ENCODE results near the gene VAMP5. TPM values are rescaled to one million over a fixed set of nuclear protein-coding genes. Genes with fewer than 3 reads are reported as not detected.
"Not testable (repeated sequence)": the region's sequence is repeated elsewhere in the genome, so short reads cannot be mapped to it uniquely, and the experiment has no call there.

Gene VAMP5
- total RNA-seq, 6 donors from 2014 or later: 20.5 to 105 (median 44.0) TPM

DNA sequence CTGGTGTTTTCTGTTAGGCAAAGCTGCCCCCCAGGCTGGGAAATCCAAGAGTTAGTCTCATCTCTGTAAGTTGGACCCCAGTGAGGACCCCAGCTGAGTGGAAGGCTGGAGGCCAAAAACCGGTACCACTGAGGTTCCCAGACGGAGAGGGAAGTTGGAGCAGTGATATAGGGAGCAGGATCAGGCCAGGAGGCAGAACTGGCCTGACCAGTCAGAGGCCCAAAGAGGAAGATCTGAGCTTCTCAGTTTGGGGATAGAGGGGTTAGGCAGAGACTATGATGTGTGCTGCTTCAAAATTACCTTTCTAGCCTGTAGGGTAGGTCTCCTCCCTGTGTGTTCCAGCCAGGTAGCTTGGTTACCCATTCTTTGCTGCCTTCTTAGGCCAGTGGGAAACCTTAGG lies 6.7 kb downstream of the VAMP5 start:
- DNase-seq (no peak), ATAC-seq (ENCODE audit: low FRiP score in 2 of 2) (no peak)
- no peak overlapping the region for H3K4me3 ChIP-seq
- no peaks in the 10 kb centered on the region for H3K27me3 ChIP-seq
- TF ChIP-seq EP300 (IDR thresholded peaks at IDR 0.05) (no peak), POLR2AphosphoS5 (IDR thresholded peaks at IDR 0.05) (no peak), CTCF (IDR thresholded peaks at IDR 0.05) (no peak), POLR2A (IDR thresholded peaks at IDR 0.05) (no peak)
- peaks cover 71 to 79% (median 76%) of the 10 kb centered on the region in 4 donors for H3K4me1 ChIP-seq
- no peaks in the 10 kb centered on the region for H3K9me3 ChIP-seq
- peaks cover 0 to 7% (median 0%) of the 10 kb centered on the region in 4 donors for H3K36me3 ChIP-seq
- WGBS, 2 donors: 32 to 70% methylated on average over 2 of the region's 2 CpGs
- peak overlapping the region; percentile 89 to 97 (median 96) for H3K27ac ChIP-seq

DNA sequence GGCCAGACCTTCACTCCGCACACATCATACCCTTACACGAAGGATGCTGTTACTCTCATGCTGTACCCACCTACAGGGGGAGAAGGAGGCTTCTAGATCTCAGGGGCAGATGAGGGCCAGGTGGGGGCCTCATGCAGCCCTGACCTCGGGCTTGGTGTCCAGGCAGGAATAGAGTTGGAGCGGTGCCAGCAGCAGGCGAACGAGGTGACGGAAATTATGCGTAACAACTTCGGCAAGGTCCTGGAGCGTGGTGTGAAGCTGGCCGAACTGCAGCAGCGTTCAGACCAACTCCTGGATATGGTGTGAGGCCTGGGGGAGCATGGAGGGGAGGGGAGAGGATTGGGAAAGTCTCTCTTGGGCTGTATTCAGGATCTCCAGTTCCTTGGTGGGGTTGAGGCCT lies 7.3 kb downstream of the VAMP5 start:
- Histone ChIP-seq H3K4me1 (peaks cover 70 to 79% (median 76%) of the 10 kb centered on the region in 4 donors), H3K36me3 (peaks cover 0 to 7% (median 0%) of the 10 kb centered on the region in 4 donors), H3K4me3 (no peak overlapping the region), H3K9me3 (no peaks in the 10 kb centered on the region), H3K27me3 (no peaks in the 10 kb centered on the region), H3K27ac (peak overlapping the region; percentile 89 to 97 (median 96))
- ATAC-seq (ENCODE audit: low FRiP score in 2 of 2) (no peak), DNase-seq (no peak)
- 62 to 78% methylated on average over 10 to 12 of the region's 12 CpGs for WGBS, 2 donors
- no peak for TF ChIP-seq POLR2AphosphoS5 (IDR thresholded peaks at IDR 0.05)
- TF ChIP-seq EP300 (IDR thresholded peaks at IDR 0.05): no peak
- TF ChIP-seq POLR2A (IDR thresholded peaks at IDR 0.05): no peak
- no peak for TF ChIP-seq CTCF (IDR thresholded peaks at IDR 0.05)

GRCh38 chr2:85592299-85592698 lies 8.1 kb downstream of the VAMP5 start:
- WGBS, 2 donors: 93% methylated on average over 9 of the region's 9 CpGs
- DNase-seq; ATAC-seq (ENCODE audit: low FRiP score in 2 of 2); H3K9me3 ChIP-seq; H3K4me3 ChIP-seq; H3K27me3 ChIP-seq: not testable (repeated sequence)
- peaks cover 67 to 78% (median 74%) of the 10 kb centered on the region in 4 donors for H3K4me1 ChIP-seq
- peak overlapping the region; percentile 89 to 97 (median 96) for H3K27ac ChIP-seq
- peaks cover 4 to 12% (median 5%) of the 10 kb centered on the region in 4 donors for H3K36me3 ChIP-seq

DNA sequence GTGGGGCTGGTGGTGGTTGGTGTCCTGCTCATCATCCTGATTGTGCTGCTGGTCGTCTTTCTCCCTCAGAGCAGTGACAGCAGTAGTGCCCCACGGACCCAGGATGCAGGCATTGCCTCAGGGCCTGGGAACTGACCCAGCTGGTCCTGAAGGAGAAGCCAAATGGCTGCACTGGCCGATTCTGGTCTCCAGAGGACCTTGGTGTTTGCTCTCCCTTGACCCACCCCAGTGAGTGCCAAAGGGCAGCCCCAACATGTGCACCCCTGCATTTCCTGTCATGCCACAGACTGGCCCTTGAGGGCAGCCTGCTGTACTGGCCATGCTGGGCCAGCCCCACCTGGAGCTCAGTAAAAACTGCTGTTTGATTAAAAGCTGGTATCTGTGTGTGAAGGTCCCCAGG lies 8.8 kb downstream of the VAMP5 start:
- Histone ChIP-seq H3K36me3 (peaks cover 8 to 20% (median 10%) of the 10 kb centered on the region in 4 donors), H3K4me3 (no peak overlapping the region), H3K27me3 (no peaks in the 10 kb centered on the region), H3K27ac (peak overlapping the region; percentile 8 to 97 (median 65)), H3K9me3 (no peaks in the 10 kb centered on the region), H3K4me1 (peaks cover 60 to 71% (median 67%) of the 10 kb centered on the region in 4 donors)
- WGBS, 2 donors: 52 to 86% methylated on average over 1 to 3 of the region's 3 CpGs
- no peak for ATAC-seq (ENCODE audit: low FRiP score in 2 of 2)
- TF ChIP-seq POLR2A (IDR thresholded peaks at IDR 0.05) (no peak), EP300 (IDR thresholded peaks at IDR 0.05) (no peak), CTCF (IDR thresholded peaks at IDR 0.05) (no peak), POLR2AphosphoS5 (IDR thresholded peaks at IDR 0.05) (no peak)
- no peak for DNase-seq

GRCh38 chr2:85594715-85595300 lies 10.6 kb downstream of the VAMP5 start:
- Histone ChIP-seq H3K27ac (peak overlapping the region; percentile 86 to 97 (median 94)), H3K4me1 (peaks cover 42 to 59% (median 49%) of the 10 kb centered on the region in 4 donors), H3K36me3 (peaks cover 9 to 37% (median 23%) of the 10 kb centered on the region in 4 donors), H3K27me3 (no peaks in the 10 kb centered on the region), H3K4me3 (peak overlapping the region; percentile 34 to 88 (median 83)), H3K9me3 (no peaks in the 10 kb centered on the region)
- no peak for ATAC-seq (ENCODE audit: low FRiP score in 2 of 2)
- WGBS, 2 donors: 15 to 29% methylated on average over 11 to 13 of the region's 13 CpGs
- no peak for DNase-seq
- TF ChIP-seq EP300 (IDR thresholded peaks at IDR 0.05) (no peak), CTCF (IDR thresholded peaks at IDR 0.05) (no peak), POLR2AphosphoS5 (IDR thresholded peaks at IDR 0.05) (no peak), POLR2A (IDR thresholded peaks at IDR 0.05) (no peak)
